NCI-H1092 treated with DMSO at 0.1 percent for 48 hours (cell line): Measurements from ENCODE around the gene CAPSL.
"Not testable (repeated sequence)": the region's sequence is repeated elsewhere in the genome, so short reads cannot be mapped to it uniquely, and the experiment has no call there.

Experiments used
- DNase-seq: peaks from one replicate; lab custom pipeline; 2025; lab: John Stamatoyannopoulos, UW

The CAPSL gene

GRCh38 chr5:35938568-35939227 lies at the start of gene CAPSL:
Gene CAPSL (minus strand): TSS chr5:35938622. CDS start chr5:35921120, 17,502 bp downstream.
- DNase-seq, result no peak

- DNase-seq, result no peak
These were observed 49.4 kb upstream of the CAPSL start for GRCh38 chr5:35987776-35988175.

- no peak for DNase-seq
These were observed 41.3 kb upstream of the CAPSL start for GRCh38 chr5:35979715-35980114.

GRCh38 chr5:35976859-35977258 lies 38.4 kb upstream of the CAPSL start:
- not testable (repeated sequence) for DNase-seq

DNA sequence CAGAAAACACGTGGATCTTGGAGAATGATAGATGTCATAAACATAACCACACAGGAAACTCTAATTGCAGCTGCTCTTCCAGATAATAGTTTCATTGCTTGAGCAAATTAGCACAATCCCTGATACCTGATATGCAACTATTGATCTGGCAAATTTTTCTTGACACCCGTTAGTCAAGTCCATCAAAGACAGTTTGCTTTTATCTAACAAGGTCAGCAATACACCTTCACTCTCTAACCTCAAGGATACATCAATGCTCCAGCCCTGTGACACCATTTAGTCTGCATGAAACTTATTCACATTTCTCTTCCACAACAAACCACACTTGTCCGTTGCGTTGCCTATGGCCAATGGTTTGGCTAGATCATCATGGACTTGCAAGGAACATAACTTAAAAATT lies 36.1 kb upstream of the CAPSL start:
- no peak for DNase-seq

GRCh38 chr5:35971878-35972210 lies 33.4 kb upstream of the CAPSL start:
- no peak for DNase-seq

DNA sequence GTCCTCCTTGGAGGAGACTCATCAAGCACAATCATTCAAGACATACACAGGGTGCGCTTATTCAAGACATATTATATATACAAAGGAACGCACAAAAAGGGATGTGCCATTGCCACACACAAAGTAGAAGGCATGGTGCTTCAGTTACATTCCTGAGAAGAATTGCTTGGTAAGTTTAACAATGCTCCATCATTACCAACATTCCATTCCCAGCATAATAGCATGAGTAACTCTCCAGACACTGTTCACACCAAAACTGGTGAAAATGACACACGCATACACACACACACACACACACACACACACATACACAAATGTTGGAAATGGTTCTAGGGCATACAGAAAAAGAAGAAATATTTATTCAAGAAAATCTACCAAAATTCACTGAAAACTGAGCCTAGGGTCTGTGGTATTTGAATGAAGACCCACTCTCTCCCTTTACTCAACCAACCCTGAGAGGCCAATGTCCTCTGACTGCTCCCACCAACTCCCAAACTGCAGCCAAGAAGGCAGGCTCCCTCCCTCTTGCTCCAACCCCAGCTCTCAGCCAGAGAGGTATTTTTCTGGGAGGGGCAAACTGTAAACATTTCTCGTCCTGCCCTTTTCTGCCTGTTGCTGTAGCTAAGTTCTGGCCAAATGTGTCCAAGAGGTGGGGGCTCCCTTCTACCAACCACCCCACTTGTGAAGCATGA lies 32.9 kb upstream of the CAPSL start:
- DNase-seq, result no peak

GRCh38 chr5:35963381-35963843 lies 25.0 kb upstream of the CAPSL start:
- no peak for DNase-seq

DNA sequence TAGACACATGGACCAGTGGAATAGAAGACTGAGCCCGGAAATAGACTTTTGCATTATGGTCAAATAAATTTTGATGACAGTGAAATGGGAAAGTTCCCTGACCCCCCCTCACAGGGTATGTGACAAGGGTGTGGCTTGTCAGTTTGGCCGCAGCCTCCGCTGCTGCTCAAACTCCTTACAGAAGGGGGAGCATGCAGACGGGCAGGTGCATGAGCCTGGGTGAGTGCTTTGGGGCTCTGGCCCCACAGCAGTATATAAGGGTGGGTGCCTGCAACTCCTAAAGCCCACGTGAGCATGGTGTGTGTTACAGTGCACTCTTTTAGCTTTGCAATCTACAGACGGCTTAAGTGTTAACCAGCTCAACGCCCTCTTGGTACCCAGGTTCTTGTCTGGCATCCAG lies 21.9 kb upstream of the CAPSL start:
- DNase-seq, result no peak

- no peak for DNase-seq
These were observed 18.0 kb upstream of the CAPSL start for GRCh38 chr5:35956429-35956828.

DNA sequence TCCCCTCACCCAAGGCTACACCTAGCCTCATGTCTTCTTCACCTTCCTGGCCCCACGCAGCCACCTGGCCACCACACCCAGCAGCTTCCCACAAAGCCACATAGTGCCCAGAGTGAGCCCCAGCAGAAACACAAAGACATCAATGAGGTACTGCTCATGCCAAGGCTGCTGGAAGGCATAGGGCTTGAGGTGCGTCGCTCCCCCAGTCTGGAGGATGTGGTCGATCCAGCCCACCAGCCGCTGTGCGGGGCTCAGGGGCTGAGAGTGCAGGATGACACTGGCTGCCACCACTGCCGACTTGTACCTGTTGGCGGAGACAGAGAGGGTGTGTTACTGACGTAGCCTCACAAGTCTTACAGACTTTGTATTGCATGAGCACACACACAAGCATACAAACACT lies 15.8 kb upstream of the CAPSL start:
- DNase-seq, result no peak

GRCh38 chr5:35947085-35947484 lies 8.7 kb upstream of the CAPSL start:
- no peak for DNase-seq

- no peak for DNase-seq
These were observed 1.2 kb upstream of the CAPSL start for GRCh38 chr5:35939639-35940038.

DNA sequence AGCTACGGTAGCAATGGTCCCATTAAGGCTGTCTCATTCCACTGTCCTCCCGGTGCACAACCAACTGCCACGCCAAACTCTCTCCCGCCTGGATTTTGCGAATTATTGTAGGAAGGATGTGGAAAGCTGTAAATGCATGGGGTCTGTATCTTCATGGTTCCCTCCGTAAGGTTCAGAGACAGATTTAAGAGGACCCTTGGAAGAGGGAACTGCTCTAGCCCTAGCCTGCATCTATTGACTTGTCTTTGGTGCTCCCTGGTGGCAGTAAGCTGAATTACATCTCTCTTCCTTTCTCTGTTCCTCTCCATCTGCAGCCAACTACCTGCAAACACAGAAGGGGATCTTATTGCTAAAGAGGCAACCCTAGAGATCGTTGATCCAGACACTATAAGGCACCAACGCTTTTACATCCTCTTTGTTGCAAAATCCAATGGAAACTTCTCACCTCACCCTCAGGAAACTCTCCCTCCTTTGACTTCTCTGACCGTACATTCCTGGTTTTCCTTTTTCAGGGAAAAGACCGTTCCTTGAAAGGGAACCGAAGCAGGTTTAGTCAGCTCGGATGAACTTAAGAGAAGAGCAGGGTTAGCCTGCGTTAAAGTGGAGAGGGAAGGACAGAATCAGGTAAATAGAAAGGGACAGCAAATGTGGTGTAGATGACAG lies 11.9 kb downstream of the CAPSL start:
- DNase-seq, result peak; percentile 38

DNA sequence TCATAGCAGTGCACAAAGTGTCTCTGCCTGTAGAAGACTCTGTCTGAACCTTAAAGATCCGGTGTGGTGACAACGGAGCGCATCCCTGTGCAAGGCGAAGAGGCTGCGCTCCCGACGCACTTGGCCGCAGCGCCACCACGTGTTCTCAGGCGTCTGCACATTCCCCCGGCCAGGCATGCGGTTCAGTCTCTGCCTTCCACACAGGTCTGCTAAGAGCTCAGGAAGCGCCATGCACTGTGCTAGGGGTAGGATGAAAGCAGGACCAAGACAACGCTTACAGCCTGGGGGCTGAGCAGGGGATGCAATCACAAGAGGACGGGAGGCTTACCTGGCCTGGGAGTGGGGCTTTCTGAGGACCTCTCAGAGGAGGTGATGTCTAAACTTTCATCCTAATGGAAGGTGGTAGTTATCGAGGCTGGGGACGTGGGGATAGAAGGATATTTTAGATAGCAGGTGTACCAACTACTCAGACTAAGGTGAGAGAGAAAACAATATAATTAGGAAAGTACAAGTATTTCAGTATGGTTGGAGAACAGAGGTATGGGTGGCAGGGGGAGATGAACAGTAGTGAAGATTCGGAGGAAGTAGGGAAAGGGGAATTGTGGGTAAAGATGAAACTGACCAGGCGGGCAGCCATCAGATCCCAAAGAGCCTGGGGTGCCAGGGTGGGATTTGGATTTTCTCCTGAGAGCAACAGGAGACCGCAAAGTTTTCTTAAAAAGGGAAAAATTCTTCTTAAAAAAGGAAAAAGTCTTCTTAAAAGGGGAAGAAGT lies 13.3 kb downstream of the CAPSL start:
- peak; percentile 41 for DNase-seq

DNA sequence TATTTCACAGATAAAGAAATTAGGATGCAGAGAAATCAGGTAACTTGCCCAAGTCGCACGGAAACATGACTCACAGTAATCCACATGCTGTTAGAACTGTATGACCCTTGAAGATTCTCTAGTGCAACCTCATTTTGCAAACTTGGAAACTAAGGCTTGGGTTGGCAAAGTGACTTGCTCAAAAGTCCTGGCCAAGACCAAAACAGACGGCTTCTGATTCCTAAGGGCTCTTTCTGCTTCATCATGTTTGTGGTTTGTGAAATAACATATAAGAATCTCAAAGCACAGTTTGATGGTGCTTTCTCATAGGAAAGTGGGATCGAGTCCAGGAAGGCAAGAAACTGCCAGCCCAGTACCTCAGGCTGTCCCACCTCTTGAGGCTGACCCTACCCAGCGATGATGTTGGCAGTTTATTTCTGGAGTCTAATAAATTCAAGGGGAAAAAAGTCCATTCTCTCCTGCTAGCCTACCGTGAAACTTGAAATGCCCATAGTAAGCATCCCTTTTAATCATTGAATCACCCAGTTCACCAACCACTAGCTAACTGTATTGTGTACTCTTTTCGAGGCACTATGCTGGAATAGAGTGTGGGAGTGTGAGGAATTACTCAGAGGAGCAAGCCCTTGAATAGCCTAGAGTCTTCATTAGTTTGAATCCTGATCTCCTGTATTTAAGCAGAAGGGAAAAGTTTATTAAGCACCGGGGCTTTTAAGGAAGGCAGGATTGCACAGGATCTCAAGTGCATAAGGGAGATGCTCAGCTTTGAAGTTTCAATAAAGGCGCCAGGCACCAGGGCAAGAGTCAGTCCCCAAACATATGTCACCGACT lies 14.1 kb downstream of the CAPSL start:
- no peak for DNase-seq

- DNase-seq, result no peak
These were observed 16.0 kb downstream of the CAPSL start for GRCh38 chr5:35922468-35922867.

- DNase-seq, result no peak
These were observed 16.5 kb downstream of the CAPSL start for GRCh38 chr5:35921930-35922329.

- no peak for DNase-seq
These were observed 17.5 kb downstream of the CAPSL start for GRCh38 chr5:35920890-35921289.

DNA sequence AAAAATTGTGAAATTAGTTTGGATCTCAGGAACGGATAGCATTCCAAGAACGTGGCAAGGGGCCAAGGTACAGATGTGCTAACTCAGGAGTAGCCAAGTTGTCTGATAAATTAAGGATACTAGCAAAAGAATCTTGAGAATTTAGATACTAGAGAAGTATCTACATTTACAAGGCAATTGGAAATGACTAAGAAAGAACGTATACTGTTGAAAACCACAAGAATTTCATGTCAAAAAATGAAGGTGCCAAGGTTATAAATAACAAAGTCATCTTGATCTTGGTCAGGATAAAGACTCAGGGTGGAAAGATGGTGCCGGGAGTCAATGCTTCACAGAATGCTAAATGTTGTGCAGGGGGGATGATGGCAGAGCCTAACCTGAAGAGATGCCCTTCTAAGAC lies 19.2 kb downstream of the CAPSL start:
- DNase-seq, result no peak

DNA sequence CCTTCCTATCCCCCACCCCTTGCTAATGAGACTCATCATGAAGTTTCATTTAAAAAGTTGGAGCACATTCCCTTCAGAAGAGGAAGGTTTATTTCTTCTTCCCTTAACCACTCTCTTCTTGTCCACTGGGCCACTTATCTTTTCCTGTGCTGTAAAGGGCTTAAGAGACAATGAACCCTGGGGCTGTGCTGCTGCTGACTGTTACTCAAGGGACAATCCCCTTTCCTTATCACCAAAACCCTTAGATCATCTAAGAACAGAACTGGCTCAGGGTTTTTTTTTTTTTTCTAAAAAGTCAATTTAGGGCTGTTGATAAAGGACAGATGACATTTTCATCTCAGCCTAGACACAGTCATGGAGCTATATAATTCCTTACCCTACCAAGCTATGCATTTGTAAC lies 29.6 kb downstream of the CAPSL start:
- no peak for DNase-seq

DNA sequence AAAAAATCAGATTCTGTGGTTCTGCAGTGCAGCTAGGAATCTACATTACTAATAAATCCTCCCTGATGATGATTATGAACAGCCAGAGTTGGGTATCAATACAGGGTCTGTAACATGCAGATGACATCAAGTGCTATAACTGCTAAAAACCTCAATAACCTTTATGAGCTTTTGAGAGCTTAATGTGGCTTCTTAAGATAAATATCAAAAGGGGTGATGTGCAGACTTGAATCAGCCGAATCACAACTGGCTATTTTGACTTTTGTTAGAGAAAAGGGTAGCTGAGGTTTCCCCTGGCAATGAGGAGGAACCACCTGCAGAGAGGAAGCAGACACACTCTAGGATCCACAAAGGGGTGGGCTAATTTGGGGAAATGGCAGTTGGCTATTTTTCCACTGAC lies 30.2 kb downstream of the CAPSL start:
- DNase-seq, result no peak
